AG04450 (cell line): ENCODE data around the gene ZFYVE28. TPM values are rescaled to one million over a fixed set of nuclear protein-coding genes. Genes with fewer than 3 reads are reported as not detected.

Experiments
- CTCF ChIA-PET: fragments of 300-600, 350-600 bp; formaldehyde crosslinking; extraction: SDS; loops from one replicate; lab custom pipeline; 2022; ENCODE audit warnings: antibody characterized with exemption, inconsistent platforms; lab: Charles Lee
- POLR2A ChIA-PET: fragments of 350-600 bp; formaldehyde crosslinking; extraction: SDS; loops from one replicate; lab custom pipeline; 2021; ENCODE audit warnings: antibody characterized with exemption, inconsistent platforms; lab: Yijun Ruan, JAX
- DNase-seq: peaks from one replicate; pipeline ENCODE4 v3.0.0-alpha.2; 2011; ENCODE audit warnings: low read depth, low spot score
- H3K27ac ChIP-seq: one replicate; pipeline ENCODE4 v1.5.1; 2012; ENCODE audit warnings: low read depth, low read length, control low read depth
- H3K27me3 ChIP-seq: one replicate; pipeline ENCODE4 v1.6.0; 2012; ENCODE audit warnings: low read length; ENCODE audit not compliant: control insufficient read depth, insufficient read depth
- H3K4me3 ChIP-seq: 2 replicates; pipeline ENCODE4 v1.5.1; 2011; ENCODE audit warnings: mild to moderate bottlenecking, low read depth, low read length, control low read depth
- H3K9me3 ChIP-seq: 2 replicates; pipeline ENCODE4 v1.5.1; 2012; ENCODE audit warnings: low read length; ENCODE audit not compliant: control insufficient read depth, insufficient read depth
- CTCF ChIP-seq: IDR thresholded peaks from 2 replicates; pipeline ENCODE4 v1.5.1; 2011; ENCODE audit warnings: low read depth, low read length, control low read depth, inconsistent platforms
- polyA plus RNA-seq: library from polyadenylated mRNA; depleted of rRNA; stranded (reverse); fragments of >200 nt; gene quantifications from 2 replicates; pipeline ENCODE4 v1.2.3, GENCODE V29; 2011

ZFYVE28 gene
- polyA plus RNA-seq, 1 experiment: 2.2 TPM

GRCh38 chr4:2248821-2249261, 169.6 kb downstream of the ZFYVE28 start:
- Histone ChIP-seq H3K9me3 (no peaks in the 10 kb centered on the region), H3K27me3 (no peaks in the 10 kb centered on the region), H3K4me3 (no peak overlapping the region), H3K27ac (no peak overlapping the region)
- ChIA-PET POLR2A (interaction anchor here (1.1 kb wide), 1 partner anchor 13 kb away, joined by 4 read pairs; no protein-coding TSS in a partner anchor), CTCF (no interaction called here)
- no peak for DNase-seq
- no peak for TF ChIP-seq CTCF

GRCh38 chr4:2248044-2248780, 170.2 kb downstream of the ZFYVE28 start:
- Histone ChIP-seq H3K27ac (no peak overlapping the region), H3K9me3 (no peaks in the 10 kb centered on the region), H3K27me3 (no peaks in the 10 kb centered on the region), H3K4me3 (no peak overlapping the region)
- TF ChIP-seq CTCF: no peak
- DNase-seq: no peak
- CTCF ChIA-PET: no interaction called here
- POLR2A ChIA-PET: interaction anchor here (1.1 kb wide), 1 partner anchor 14 kb away, joined by 4 read pairs; no protein-coding TSS in a partner anchor

GRCh38 chr4:2247128-2248043, 171.1 kb downstream of the ZFYVE28 start:
- no peak for DNase-seq
- POLR2A ChIA-PET: interaction anchor here (1.1 to 1.6 kb wide), 2 partner anchors 15 kb away, joined by 4 to 7 read pairs; partner anchors contain the start of gene MXD4

GRCh38 chr4:2246384-2247127, 171.9 kb downstream of the ZFYVE28 start:
- H3K27me3 ChIP-seq: no peaks in the 10 kb centered on the region
- DNase-seq: no peak
- H3K4me3 ChIP-seq: no peak overlapping the region
- H3K9me3 ChIP-seq: peaks cover 3% of the 10 kb centered on the region; the same call in 1 of the 2 replicates
- no peak overlapping the region for H3K27ac ChIP-seq
- no peak for TF ChIP-seq CTCF
- ChIA-PET CTCF (no interaction called here), POLR2A (interaction anchor here (1.6 kb wide), 1 partner anchor 16 kb away, joined by 7 read pairs; the partner anchor contains the start of gene MXD4)

More at GRCh38 chr4:2247128-2248043, 171.1 kb downstream of the ZFYVE28 start:
- no peaks in the 10 kb centered on the region for H3K27me3 ChIP-seq
- H3K9me3 ChIP-seq: peaks cover under 1% of the 10 kb centered on the region; the same call in 1 of the 2 replicates
- H3K27ac ChIP-seq: no peak overlapping the region
- TF ChIP-seq CTCF: no peak
- CTCF ChIA-PET: no interaction called here
- H3K4me3 ChIP-seq: no peak overlapping the region
